Hematopoietic multipotent progenitor cell (in vitro differentiated cells): Measurements from ENCODE around the gene GLS. TPM values are rescaled to one million over a fixed set of nuclear protein-coding genes. Genes with fewer than 3 reads are reported as not detected.
"Not testable (repeated sequence)": the region's sequence is repeated elsewhere in the genome, so short reads cannot be mapped to it uniquely, and the experiment has no call there.

Experiments
- DNase-seq, 3 donors: peaks; one replicate each; pipeline ENCODE4 v3.0.0-alpha.2; 2011 to 2015; ENCODE audit warnings: low read depth in 2 of 3, low spot score in 2 of 3
- total RNA-seq: library from RNA; depleted of rRNA; stranded (reverse); fragments of >200 nt; gene quantifications from one replicate; pipeline ENCODE4 v1.2.3, GENCODE V29; 2012

The GLS gene
- total RNA-seq, 1 donor, result 80.0 TPM

- no peak for DNase-seq
Observed at GRCh38 chr2:190922376-190922775, 41.8 kb downstream of the GLS start.

DNA sequence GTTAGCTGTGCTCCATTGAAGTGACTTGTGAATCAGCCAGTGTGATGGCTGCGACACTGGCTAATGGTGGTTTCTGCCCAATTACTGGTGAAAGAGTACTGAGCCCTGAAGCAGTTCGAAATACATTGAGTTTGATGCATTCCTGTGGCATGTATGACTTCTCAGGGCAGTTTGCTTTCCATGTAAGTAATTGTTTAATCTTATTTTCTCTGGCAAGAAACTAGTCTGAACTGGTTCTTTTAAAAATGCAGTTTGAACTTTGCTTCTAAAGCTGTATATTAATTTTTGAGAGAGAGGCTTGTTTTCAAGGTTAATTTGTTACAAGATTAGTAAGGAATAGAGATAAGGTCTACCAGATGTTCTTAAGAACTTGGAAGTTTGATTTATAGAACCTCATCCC is 46.7 kb downstream of the GLS start:
- DNase-seq, result no peak

- no peak for DNase-seq
Observed at GRCh38 chr2:190929919-190930318, 49.3 kb downstream of the GLS start.

- DNase-seq, result no peak
Observed at GRCh38 chr2:190930411-190930810, 49.8 kb downstream of the GLS start.

- no peak for DNase-seq
Observed at GRCh38 chr2:190932514-190932913, 51.9 kb downstream of the GLS start.

- no peak for DNase-seq
Observed at GRCh38 chr2:190933361-190933760, 52.7 kb downstream of the GLS start.

DNA sequence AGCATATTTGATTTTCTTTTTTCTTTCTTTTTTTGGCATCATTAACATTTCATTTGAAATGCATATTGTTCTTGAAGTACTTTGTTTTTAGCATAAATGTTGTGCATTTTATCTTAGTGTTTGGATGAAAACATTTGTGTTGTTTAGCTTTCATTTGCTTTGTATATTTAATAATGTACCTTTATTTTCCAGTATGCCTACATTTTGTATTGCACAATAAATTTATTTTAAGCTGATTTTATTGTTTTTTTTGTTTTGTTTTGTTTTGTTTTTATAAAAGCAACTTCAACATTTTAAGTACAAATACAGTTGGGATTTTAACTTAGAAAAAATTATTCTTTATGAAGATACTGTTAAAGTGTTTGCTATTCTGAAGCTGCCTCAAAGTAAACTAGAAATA is 54.4 kb downstream of the GLS start:
- DNase-seq, result no peak

GRCh38 chr2:190938771-190939335 is 58.2 kb downstream of the GLS start:
- no peak for DNase-seq

- DNase-seq, result no peak
Observed at GRCh38 chr2:190940454-190940853, 59.8 kb downstream of the GLS start.

DNA sequence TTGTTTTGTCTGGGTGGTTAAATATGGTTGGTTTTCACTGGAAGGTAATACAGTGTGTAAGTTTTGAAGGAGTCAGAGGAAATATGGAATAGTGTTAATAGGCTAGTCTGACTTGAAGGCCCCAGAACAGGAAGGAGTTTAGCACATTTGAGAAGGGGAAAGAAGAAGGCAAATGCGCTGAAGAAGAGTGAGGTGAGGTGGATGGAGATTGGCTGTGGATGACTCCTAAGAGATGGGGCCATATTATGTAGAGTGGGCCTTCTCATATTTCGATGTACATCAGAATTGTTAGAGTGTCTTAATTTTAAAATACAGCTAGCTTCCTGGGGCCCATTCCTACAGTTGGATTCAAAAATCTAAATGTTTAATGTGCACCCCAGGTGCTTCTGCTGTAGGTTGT is 61.0 kb downstream of the GLS start:
- no peak for DNase-seq

GRCh38 chr2:190942697-190943096 is 62.1 kb downstream of the GLS start:
- DNase-seq, result no peak

DNA sequence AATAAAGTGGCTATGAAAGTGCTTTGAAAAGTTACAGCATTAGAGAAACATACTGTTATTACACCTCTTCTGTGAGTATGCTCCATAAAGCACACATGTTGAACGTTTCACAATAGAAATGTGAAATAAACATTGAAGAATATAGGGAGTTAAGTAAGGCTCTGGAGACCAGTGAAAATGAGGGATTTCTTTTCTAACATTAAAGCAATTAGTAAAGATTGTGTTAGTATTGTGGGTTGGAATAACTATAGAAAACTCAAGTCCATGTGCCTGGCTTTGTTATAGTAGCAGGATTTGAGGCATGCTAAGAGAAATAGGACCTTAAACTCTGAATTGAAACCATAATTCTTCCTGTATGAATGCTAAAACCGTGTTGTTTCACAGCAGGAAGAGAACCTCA is 63.1 kb downstream of the GLS start:
- DNase-seq, result no peak

GRCh38 chr2:190947141-190947540 is 66.5 kb downstream of the GLS start:
- peak in 2 of 3 donors; percentile 26 to 52 for DNase-seq

DNA sequence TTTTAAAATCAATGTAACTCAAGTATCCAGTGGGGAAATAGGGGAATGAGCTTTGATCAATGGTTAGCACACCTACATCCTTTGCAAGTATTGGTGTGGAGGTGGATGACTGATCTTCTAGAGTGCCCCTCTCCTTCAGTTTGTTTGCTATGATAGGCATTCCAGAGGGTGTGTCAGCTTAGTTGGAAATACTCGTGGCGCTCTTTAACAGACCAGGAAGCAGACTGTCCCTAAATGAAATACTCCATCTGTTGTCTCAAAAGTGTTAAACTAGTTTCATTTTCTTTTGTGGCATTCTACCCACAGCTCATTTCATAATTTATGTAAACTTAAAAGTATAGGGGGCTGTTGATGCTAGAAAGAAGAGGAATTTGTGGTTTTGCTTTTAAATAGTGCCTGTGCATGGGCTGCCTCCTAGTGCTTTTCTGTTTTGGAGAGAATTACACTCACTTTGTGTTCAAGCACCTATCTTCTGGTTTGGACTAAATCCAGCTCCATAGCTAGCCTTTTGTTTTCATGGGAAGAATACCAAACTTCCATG is 67.2 kb downstream of the GLS start:
- DNase-seq, result peak in 2 of 3 donors; percentile 73 to 93

- DNase-seq, result no peak
Observed at GRCh38 chr2:190948671-190949070, 68.0 kb downstream of the GLS start.

DNA sequence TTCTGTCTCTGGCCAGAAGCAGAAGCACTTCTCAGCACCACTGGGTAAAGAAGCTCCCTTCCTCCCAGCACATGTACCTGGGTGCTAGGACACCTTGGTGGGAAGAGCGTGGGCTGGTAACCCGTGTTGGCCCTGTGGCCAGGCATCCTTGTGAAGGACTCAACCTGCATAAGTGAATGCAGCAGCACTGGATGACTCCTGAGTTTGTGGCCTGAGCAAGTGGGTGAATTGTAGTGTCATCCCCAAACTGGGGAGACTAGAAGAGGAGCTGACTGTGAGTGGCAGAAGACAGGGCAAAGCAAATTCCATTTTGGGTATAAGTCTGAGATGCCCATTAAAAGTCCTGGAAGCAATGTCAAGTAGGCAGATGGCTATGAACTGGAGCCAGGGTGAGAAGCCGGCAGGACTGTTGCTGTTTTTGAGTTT is 70.0 kb downstream of the GLS start:
- no peak for DNase-seq

DNA sequence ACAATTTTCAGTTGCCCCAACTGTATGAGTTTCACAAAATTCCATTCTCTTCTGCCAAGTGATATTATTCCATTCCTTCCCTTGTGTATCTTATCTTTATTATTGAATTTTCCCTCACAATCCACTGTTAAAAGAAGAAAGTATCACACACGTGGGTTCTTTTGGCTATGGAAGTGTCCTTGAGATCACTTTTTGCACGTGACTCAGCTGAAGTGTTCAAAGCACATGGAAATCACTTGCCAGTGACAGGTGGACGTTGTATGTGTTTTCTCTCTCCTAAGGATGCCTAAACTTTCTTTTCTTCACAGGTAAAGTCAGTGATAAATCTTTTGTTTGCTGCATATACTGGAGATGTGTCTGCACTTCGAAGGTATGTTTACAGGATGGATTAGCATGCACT is 72.6 kb downstream of the GLS start:
- DNase-seq, result no peak

- DNase-seq, result no peak
Observed at GRCh38 chr2:190959911-190960788, 79.5 kb downstream of the GLS start.

GRCh38 chr2:190961117-190961516 is 80.5 kb downstream of the GLS start:
- not testable (repeated sequence) for DNase-seq

DNA sequence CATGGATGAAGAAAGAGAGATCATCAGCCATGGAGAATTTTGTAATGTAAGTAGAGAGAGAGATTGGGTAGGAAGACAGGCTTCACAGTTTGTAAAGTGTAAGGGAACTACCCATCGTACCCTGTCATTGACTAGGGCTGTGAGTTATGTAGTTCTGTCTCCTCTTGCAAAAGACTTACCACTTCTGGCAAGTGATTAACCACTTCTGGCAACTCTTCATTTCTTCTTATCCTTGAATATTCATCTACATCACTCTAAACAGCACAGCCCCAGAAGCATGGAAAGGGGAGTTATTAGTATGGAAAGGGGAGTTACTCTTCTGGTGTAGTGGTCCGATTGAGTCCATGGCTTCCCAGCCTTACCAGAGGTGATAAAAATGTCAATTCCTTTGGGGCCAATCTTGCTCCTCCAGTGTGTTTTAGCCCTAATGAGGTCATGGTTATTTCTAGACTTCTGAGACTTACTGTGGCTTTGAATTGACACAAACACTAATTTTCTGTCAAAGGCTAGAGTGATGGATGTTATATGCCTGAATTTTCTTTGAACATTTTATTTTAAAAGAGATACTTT is 81.4 kb downstream of the GLS start:
- DNase-seq, result no peak

DNA sequence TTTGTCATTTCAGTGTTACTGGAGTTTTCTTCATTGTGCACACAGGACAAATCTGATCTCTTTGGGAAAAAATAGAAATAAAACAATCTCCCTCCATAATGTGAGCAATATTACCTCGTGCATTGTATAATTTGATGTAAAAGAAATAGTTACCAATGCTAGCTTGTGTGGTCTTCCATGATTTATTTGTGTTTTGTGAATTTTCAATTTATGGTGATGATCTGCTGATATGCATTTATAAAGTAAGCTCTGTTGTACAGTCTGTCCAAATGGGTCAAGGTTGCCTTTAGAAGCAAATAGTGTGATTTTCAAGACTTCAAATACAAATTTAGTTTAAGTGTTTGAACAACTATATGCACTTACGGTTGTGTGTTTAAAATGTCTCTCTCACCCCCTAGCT is 82.5 kb downstream of the GLS start:
- no peak for DNase-seq
